ENCODE data around the gene UNC13D. TPM values are rescaled to one million over a fixed set of nuclear protein-coding genes. Genes with fewer than 3 reads are reported as not detected.
A peak's percentile ranks its signal among the peaks of the same experiment; 100 is the strongest.

UNC13D gene
- total RNA-seq, 1 donor from 2014 or later, result 102 TPM

GRCh38 chr17:75856062-75856756 lies 12.0 kb upstream of the UNC13D start:
- Mint-ChIP-seq H3K27ac (peak overlapping the region; percentile 79), H3K36me3 (ENCODE audit: low read depth) (peaks cover 7% of the 10 kb centered on the region), H3K27me3 (no peaks in the 10 kb centered on the region), H3K4me1 (peaks cover 49% of the 10 kb centered on the region), H3K9me3 (no peaks in the 10 kb centered on the region), H3K4me3 (no peak overlapping the region)
- intact Hi-C loops (cut with micrococcal nuclease), result loop anchor here (5.0 kb wide), 3 partner anchors 416 to 674 kb away; partner anchors contain the start of genes PRPSAP1 and SUMO2
- POLR2A ChIA-PET, result interaction anchor here (0.5 to 6.5 kb wide), 23 partner anchors 8 to 843 kb away, joined by 3 to 129 read pairs (median 7); partner anchors contain the start of genes ACOX1, GALK1, MRPL38 and MRPL58
- TF ChIP-seq, protein P1, sequence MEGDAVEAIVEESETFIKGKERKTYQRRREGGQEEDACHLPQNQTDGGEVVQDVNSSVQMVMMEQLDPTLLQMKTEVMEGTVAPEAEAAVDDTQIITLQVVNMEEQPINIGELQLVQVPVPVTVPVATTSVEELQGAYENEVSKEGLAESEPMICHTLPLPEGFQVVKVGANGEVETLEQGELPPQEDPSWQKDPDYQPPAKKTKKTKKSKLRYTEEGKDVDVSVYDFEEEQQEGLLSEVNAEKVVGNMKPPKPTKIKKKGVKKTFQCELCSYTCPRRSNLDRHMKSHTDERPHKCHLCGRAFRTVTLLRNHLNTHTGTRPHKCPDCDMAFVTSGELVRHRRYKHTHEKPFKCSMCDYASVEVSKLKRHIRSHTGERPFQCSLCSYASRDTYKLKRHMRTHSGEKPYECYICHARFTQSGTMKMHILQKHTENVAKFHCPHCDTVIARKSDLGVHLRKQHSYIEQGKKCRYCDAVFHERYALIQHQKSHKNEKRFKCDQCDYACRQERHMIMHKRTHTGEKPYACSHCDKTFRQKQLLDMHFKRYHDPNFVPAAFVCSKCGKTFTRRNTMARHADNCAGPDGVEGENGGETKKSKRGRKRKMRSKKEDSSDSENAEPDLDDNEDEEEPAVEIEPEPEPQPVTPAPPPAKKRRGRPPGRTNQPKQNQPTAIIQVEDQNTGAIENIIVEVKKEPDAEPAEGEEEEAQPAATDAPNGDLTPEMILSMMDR (IDR thresholded peaks at IDR 0.05), result no peak
- CTCF ChIA-PET, result interaction anchor here (0.8 to 4.4 kb wide), 7 partner anchors 8 to 92 kb away, joined by 3 to 34 read pairs (median 3); partner anchors contain the start of genes GALK1, TRIM47 and TRIM65
- DNase-seq (no peak), ATAC-seq (ENCODE audit: low read depth) (no peak)

DNA sequence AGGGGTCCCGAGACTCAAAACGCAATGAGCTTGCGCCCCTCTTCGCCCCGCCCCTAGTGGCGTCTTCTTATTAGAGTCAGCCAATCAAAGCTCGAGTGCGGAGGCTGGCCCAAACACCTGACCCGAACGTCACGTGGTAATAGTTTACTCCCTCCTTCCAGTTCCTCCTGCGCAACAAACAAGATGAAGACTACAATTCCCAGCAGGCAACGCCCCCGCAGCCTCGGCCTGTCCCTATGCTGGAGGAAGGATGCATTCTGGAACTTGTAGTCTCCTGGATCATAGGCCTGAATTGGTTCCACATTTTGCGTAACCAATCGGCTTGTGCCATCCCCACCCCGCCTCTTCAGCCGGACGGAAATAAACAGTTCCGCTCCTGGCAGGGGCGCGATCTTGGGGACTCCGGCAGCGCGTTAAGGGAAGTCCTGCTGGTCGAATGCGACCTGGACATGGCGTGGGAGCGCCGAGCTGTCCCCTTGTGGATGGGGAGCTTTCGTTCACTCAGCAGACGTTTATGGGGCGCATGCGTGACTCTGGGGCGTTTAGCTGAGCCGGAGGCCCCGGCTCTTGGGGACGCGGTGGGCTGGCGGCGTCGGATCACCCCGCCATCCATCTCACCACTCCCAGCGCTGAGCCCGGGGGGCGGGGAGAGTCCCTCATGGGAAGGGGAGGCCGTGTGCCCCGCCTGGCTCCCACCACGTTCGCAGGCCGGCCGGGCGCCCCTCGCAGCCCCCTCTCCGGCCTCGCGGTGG lies 11.3 kb upstream of the UNC13D start, which contains the start of gene WBP2:
Gene WBP2, minus strand, starts transcription at position 26 of the 752 bp plus-strand sequence. CDS start 38 bp downstream, outside the sequence.
- peak; percentile 84 for DNase-seq
- peaks cover 48% of the 10 kb centered on the region for H3K4me1 Mint-ChIP-seq
- ATAC-seq (ENCODE audit: low read depth), result peak; percentile 87
- TF ChIP-seq, protein P1 (IDR thresholded peaks at IDR 0.05), result no peak
- ChIA-PET CTCF (interaction anchor here (0.8 to 4.4 kb wide), 13 partner anchors 9 to 223 kb away, joined by 3 to 34 read pairs (median 4); partner anchors contain the start of genes GALK1, MRPL38, SMIM5 and TRIM47), POLR2A (interaction anchor here (0.5 to 6.5 kb wide), 47 partner anchors 9 to 842 kb away, joined by 3 to 129 read pairs (median 5); partner anchors contain the start of genes ACOX1, GALK1, MRPL38 and MRPL58)
- peak within 1 kb of the TSS; percentile 79 for H3K27ac Mint-ChIP-seq
- no peaks in the 10 kb centered on the region for H3K9me3 Mint-ChIP-seq
- intact Hi-C loops (cut with micrococcal nuclease), result loop anchor here (1.0 to 5.0 kb wide), 12 partner anchors 9 to 673 kb away; partner anchors contain the start of genes ACOX1, FBF1, MRPL38 and PRPSAP1
- no peak within 1 kb of the TSS for H3K4me3 Mint-ChIP-seq
- H3K36me3 Mint-ChIP-seq (ENCODE audit: low read depth), result peaks cover 14% of the 10 kb centered on the region
- H3K27me3 Mint-ChIP-seq, result no peaks in the 10 kb centered on the region

DNA sequence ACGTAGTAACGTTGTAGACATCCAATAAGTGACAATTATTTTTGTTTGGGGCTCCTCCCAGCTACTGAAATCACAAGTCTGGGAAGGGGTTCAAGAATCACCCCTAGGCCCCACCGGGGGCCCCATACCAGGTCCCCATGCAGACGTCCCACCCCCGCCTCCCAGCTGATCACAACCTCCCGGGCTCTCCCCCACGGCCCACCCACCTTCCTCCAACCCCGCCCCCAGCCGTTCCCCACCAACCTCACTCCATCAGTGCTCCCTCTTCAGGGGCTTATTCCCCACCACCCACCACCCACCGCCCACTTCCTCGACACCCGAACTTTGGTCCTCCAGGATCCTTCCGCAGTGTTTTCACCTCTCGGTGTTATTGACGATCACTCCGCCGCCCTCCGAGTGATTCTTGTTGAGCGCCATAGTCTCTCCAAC lies 10.7 kb upstream of the UNC13D start:
- Mint-ChIP-seq H3K27me3 (no peaks in the 10 kb centered on the region), H3K27ac (no peak overlapping the region), H3K4me3 (no peak overlapping the region), H3K9me3 (no peaks in the 10 kb centered on the region), H3K4me1 (peaks cover 48% of the 10 kb centered on the region), H3K36me3 (ENCODE audit: low read depth) (peaks cover 19% of the 10 kb centered on the region)
- TF ChIP-seq, protein P1 (IDR thresholded peaks at IDR 0.05), result no peak
- ATAC-seq (ENCODE audit: low read depth) (peak; percentile 5), DNase-seq (no peak)
- intact Hi-C loops (cut with micrococcal nuclease), result loop anchor here (1.0 to 5.0 kb wide), 12 partner anchors 9 to 673 kb away; partner anchors contain the start of genes ACOX1, FBF1, MRPL38 and PRPSAP1
- ChIA-PET POLR2A (interaction anchor here (0.5 to 6.5 kb wide), 44 partner anchors 10 to 842 kb away, joined by 3 to 129 read pairs (median 6); partner anchors contain the start of genes ACOX1, GALK1, MRPL38 and MRPL58), CTCF (interaction anchor here (0.9 to 4.4 kb wide), 11 partner anchors 9 to 222 kb away, joined by 3 to 34 read pairs (median 4); partner anchors contain the start of genes GALK1, MRPL38, SMIM5 and TRIM47)

GRCh38 chr17:75854101-75854748 lies 10.0 kb upstream of the UNC13D start:
- POLR2A ChIA-PET, result interaction anchor here (0.7 to 6.5 kb wide), 12 partner anchors 9 to 841 kb away, joined by 3 to 129 read pairs (median 22); partner anchors contain the start of genes ACOX1, MRPL38, MRPL58 and TEN1
- H3K9me3 Mint-ChIP-seq, result no peaks in the 10 kb centered on the region
- CTCF ChIA-PET, result interaction anchor here (1.3 to 4.4 kb wide), 5 partner anchors 9 to 221 kb away, joined by 3 to 34 read pairs (median 9); partner anchors contain the start of genes SMIM5, TRIM47 and TRIM65
- H3K4me1 Mint-ChIP-seq, result peaks cover 44% of the 10 kb centered on the region
- TF ChIP-seq, protein P1 (IDR thresholded peaks at IDR 0.05), result no peak
- no peak for DNase-seq
- H3K36me3 Mint-ChIP-seq (ENCODE audit: low read depth), result peaks cover 26% of the 10 kb centered on the region
- H3K27ac Mint-ChIP-seq, result no peak overlapping the region
- H3K27me3 Mint-ChIP-seq, result no peaks in the 10 kb centered on the region
- ATAC-seq (ENCODE audit: low read depth), result no peak
- no peak overlapping the region for H3K4me3 Mint-ChIP-seq
- intact Hi-C loops (cut with micrococcal nuclease), result loop anchor here (2.0 kb wide), 2 partner anchors 87 to 125 kb away; partner anchors contain the start of genes ACOX1, FBF1 and TEN1
